ENCODE measurements around the gene MIEF1. TPM values are rescaled to one million over a fixed set of nuclear protein-coding genes. Genes with fewer than 3 reads are reported as not detected.
A peak's percentile ranks its signal among the peaks of the same experiment; 100 is the strongest.
"Not testable (repeated sequence)": the region's sequence is repeated elsewhere in the genome, so short reads cannot be mapped to it uniquely, and the experiment has no call there.

Gene MIEF1
- total RNA-seq, 1 experiment from 2014 or later: 23.2 TPM

GRCh38 chr22:39504071-39504470 is 2.0 kb downstream of the MIEF1 start:
- Histone ChIP-seq H3K79me2 (ENCODE audit: low read length) (peaks cover 61% of the 10 kb centered on the region), H3K27ac (ENCODE audit: low read length) (peak overlapping the region; percentile 48; the same call in 1 of the 2 replicates), H3K4me3 (ENCODE audit: low read length) (peak overlapping the region; percentile 82), H4K20me1 (ENCODE audit: insufficient read depth, low read depth, low read length) (peaks cover 27% of the 10 kb centered on the region), H3K9ac (ENCODE audit: low read length) (peak overlapping the region; percentile 81), H3K36me3 (ENCODE audit: insufficient read depth, low read length) (peaks cover 45% of the 10 kb centered on the region), H2AFZ (ENCODE audit: low read length) (no peak overlapping the region), H3K4me1 (ENCODE audit: low read length) (peaks cover 22% of the 10 kb centered on the region), H3K27me3 (ENCODE audit: low read length) (no peaks in the 10 kb centered on the region), H3K9me2 (replicated peaks; ENCODE audit: insufficient read depth, low read length) (no peaks in the 10 kb centered on the region), H3K9me3 (ENCODE audit: low read length) (no peaks in the 10 kb centered on the region), H3K4me2 (ENCODE audit: low read depth, low read length, poor library complexity, severe bottlenecking) (peak overlapping the region; percentile 86)
- no peak for DNase-seq

- not testable (repeated sequence) for H3K4me2 ChIP-seq (ENCODE audit: low read depth, low read length, poor library complexity, severe bottlenecking); H3K9me2 ChIP-seq (replicated peaks; ENCODE audit: insufficient read depth, low read length); H3K4me3 ChIP-seq (ENCODE audit: low read length); H3K27me3 ChIP-seq (ENCODE audit: low read length); H3K9me3 ChIP-seq (ENCODE audit: low read length); H2AFZ ChIP-seq (ENCODE audit: low read length); H3K9ac ChIP-seq (ENCODE audit: low read length); DNase-seq; H3K27ac ChIP-seq (ENCODE audit: low read length)
- Histone ChIP-seq H3K4me1 (ENCODE audit: low read length) (peaks cover 14% of the 10 kb centered on the region), H4K20me1 (ENCODE audit: insufficient read depth, low read depth, low read length) (peaks cover 46% of the 10 kb centered on the region), H3K36me3 (ENCODE audit: insufficient read depth, low read length) (peaks cover 67% of the 10 kb centered on the region), H3K79me2 (ENCODE audit: low read length) (peaks cover 85% of the 10 kb centered on the region)
These were observed 4.9 kb downstream of the MIEF1 start for GRCh38 chr22:39507021-39507420.

GRCh38 chr22:39508393-39508792 is 6.3 kb downstream of the MIEF1 start:
- Histone ChIP-seq H3K79me2 (ENCODE audit: low read length) (peaks cover 74% of the 10 kb centered on the region), H3K27ac (ENCODE audit: low read length) (no peak overlapping the region), H4K20me1 (ENCODE audit: insufficient read depth, low read depth, low read length) (peaks cover 41% of the 10 kb centered on the region), H3K4me3 (ENCODE audit: low read length) (no peak overlapping the region), H3K36me3 (ENCODE audit: insufficient read depth, low read length) (peaks cover 72% of the 10 kb centered on the region), H3K9me3 (ENCODE audit: low read length) (no peaks in the 10 kb centered on the region), H3K9ac (ENCODE audit: low read length) (no peak overlapping the region; the same call in 1 of the 2 replicates), H3K9me2 (replicated peaks; ENCODE audit: insufficient read depth, low read length) (no peaks in the 10 kb centered on the region), H2AFZ (ENCODE audit: low read length) (no peak overlapping the region), H3K27me3 (ENCODE audit: low read length) (no peaks in the 10 kb centered on the region), H3K4me2 (ENCODE audit: low read depth, low read length, poor library complexity, severe bottlenecking) (no peak overlapping the region), H3K4me1 (ENCODE audit: low read length) (peaks cover 12% of the 10 kb centered on the region)
- DNase-seq: no peak

GRCh38 chr22:39510529-39511149 is 8.5 kb downstream of the MIEF1 start:
- Histone ChIP-seq H3K4me1 (ENCODE audit: low read length) (peaks cover 24% of the 10 kb centered on the region), H3K36me3 (ENCODE audit: insufficient read depth, low read length) (peaks cover 74% of the 10 kb centered on the region), H3K27me3 (ENCODE audit: low read length) (no peaks in the 10 kb centered on the region), H3K4me2 (ENCODE audit: low read depth, low read length, poor library complexity, severe bottlenecking) (no peak overlapping the region), H3K79me2 (ENCODE audit: low read length) (peaks cover 74% of the 10 kb centered on the region), H3K27ac (ENCODE audit: low read length) (no peak overlapping the region), H4K20me1 (ENCODE audit: insufficient read depth, low read depth, low read length) (peaks cover 51% of the 10 kb centered on the region), H3K9me2 (replicated peaks; ENCODE audit: insufficient read depth, low read length) (no peaks in the 10 kb centered on the region), H2AFZ (ENCODE audit: low read length) (no peak overlapping the region), H3K9ac (ENCODE audit: low read length) (no peak overlapping the region), H3K4me3 (ENCODE audit: low read length) (no peak overlapping the region), H3K9me3 (ENCODE audit: low read length) (no peaks in the 10 kb centered on the region)
- no peak for DNase-seq

- no peak overlapping the region for H3K4me2 ChIP-seq (ENCODE audit: low read depth, low read length, poor library complexity, severe bottlenecking)
- H3K27me3 ChIP-seq (ENCODE audit: low read length): no peaks in the 10 kb centered on the region
- H4K20me1 ChIP-seq (ENCODE audit: insufficient read depth, low read depth, low read length): peaks cover 47% of the 10 kb centered on the region
- H3K27ac ChIP-seq (ENCODE audit: low read length): no peak overlapping the region
- peaks cover 69% of the 10 kb centered on the region for H3K79me2 ChIP-seq (ENCODE audit: low read length)
- no peak overlapping the region for H3K9ac ChIP-seq (ENCODE audit: low read length)
- H2AFZ ChIP-seq (ENCODE audit: low read length): no peak overlapping the region
- no peaks in the 10 kb centered on the region for H3K9me3 ChIP-seq (ENCODE audit: low read length)
- peaks cover 74% of the 10 kb centered on the region for H3K36me3 ChIP-seq (ENCODE audit: insufficient read depth, low read length)
- DNase-seq: no peak
- no peaks in the 10 kb centered on the region for H3K9me2 ChIP-seq (replicated peaks; ENCODE audit: insufficient read depth, low read length)
- no peak overlapping the region for H3K4me3 ChIP-seq (ENCODE audit: low read length)
- peaks cover 29% of the 10 kb centered on the region for H3K4me1 ChIP-seq (ENCODE audit: low read length)
These were observed 9.1 kb downstream of the MIEF1 start for GRCh38 chr22:39511226-39511625.

GRCh38 chr22:39512026-39512425 is 9.9 kb downstream of the MIEF1 start:
- no peak for DNase-seq
- Histone ChIP-seq H3K27me3 (ENCODE audit: low read length) (no peaks in the 10 kb centered on the region), H3K9ac (ENCODE audit: low read length) (no peak overlapping the region), H4K20me1 (ENCODE audit: insufficient read depth, low read depth, low read length) (peaks cover 46% of the 10 kb centered on the region), H3K4me2 (ENCODE audit: low read depth, low read length, poor library complexity, severe bottlenecking) (no peak overlapping the region), H3K79me2 (ENCODE audit: low read length) (peaks cover 61% of the 10 kb centered on the region), H3K27ac (ENCODE audit: low read length) (no peak overlapping the region), H3K9me2 (replicated peaks; ENCODE audit: insufficient read depth, low read length) (no peaks in the 10 kb centered on the region), H2AFZ (ENCODE audit: low read length) (no peak overlapping the region), H3K9me3 (ENCODE audit: low read length) (no peaks in the 10 kb centered on the region), H3K36me3 (ENCODE audit: insufficient read depth, low read length) (peaks cover 72% of the 10 kb centered on the region), H3K4me3 (ENCODE audit: low read length) (no peak overlapping the region), H3K4me1 (ENCODE audit: low read length) (peaks cover 31% of the 10 kb centered on the region)

GRCh38 chr22:39513791-39514190 is 11.7 kb downstream of the MIEF1 start:
- H4K20me1 ChIP-seq (ENCODE audit: insufficient read depth, low read depth, low read length): peaks cover 37% of the 10 kb centered on the region
- H3K4me2 ChIP-seq (ENCODE audit: low read depth, low read length, poor library complexity, severe bottlenecking): no peak overlapping the region
- no peaks in the 10 kb centered on the region for H3K9me2 ChIP-seq (replicated peaks; ENCODE audit: insufficient read depth, low read length)
- H3K4me1 ChIP-seq (ENCODE audit: low read length): peaks cover 42% of the 10 kb centered on the region
- H3K36me3 ChIP-seq (ENCODE audit: insufficient read depth, low read length): peaks cover 64% of the 10 kb centered on the region
- peaks cover 53% of the 10 kb centered on the region for H3K79me2 ChIP-seq (ENCODE audit: low read length)
- no peaks in the 10 kb centered on the region for H3K9me3 ChIP-seq (ENCODE audit: low read length)
- H3K4me3 ChIP-seq (ENCODE audit: low read length): no peak overlapping the region
- H3K27ac ChIP-seq (ENCODE audit: low read length): no peak overlapping the region
- no peak overlapping the region for H2AFZ ChIP-seq (ENCODE audit: low read length)
- H3K27me3 ChIP-seq (ENCODE audit: low read length): no peaks in the 10 kb centered on the region
- DNase-seq: no peak
- H3K9ac ChIP-seq (ENCODE audit: low read length): no peak overlapping the region

GRCh38 chr22:39514373-39514973 is 12.4 kb downstream of the MIEF1 start:
- no peaks in the 10 kb centered on the region for H3K27me3 ChIP-seq (ENCODE audit: low read length)
- peaks cover 48% of the 10 kb centered on the region for H3K4me1 ChIP-seq (ENCODE audit: low read length)
- H3K9me2 ChIP-seq (replicated peaks; ENCODE audit: insufficient read depth, low read length): no peaks in the 10 kb centered on the region
- no peak overlapping the region for H3K4me3 ChIP-seq (ENCODE audit: low read length)
- H3K4me2 ChIP-seq (ENCODE audit: low read depth, low read length, poor library complexity, severe bottlenecking): no peak overlapping the region
- peaks cover 60% of the 10 kb centered on the region for H3K36me3 ChIP-seq (ENCODE audit: insufficient read depth, low read length)
- peaks cover 50% of the 10 kb centered on the region for H3K79me2 ChIP-seq (ENCODE audit: low read length)
- H3K9me3 ChIP-seq (ENCODE audit: low read length): no peaks in the 10 kb centered on the region
- peaks cover 30% of the 10 kb centered on the region for H4K20me1 ChIP-seq (ENCODE audit: insufficient read depth, low read depth, low read length)
- no peak overlapping the region for H2AFZ ChIP-seq (ENCODE audit: low read length)
- DNase-seq: peak; percentile 75
- H3K9ac ChIP-seq (ENCODE audit: low read length): peak overlapping the region; percentile 16; the same call in 1 of the 2 replicates
- peak overlapping the region; percentile 53; the same call in 1 of the 2 replicates for H3K27ac ChIP-seq (ENCODE audit: low read length)
